Gastrocnemius medialis (tissue), 4 donors: ENCODE results near the gene KIF18B. TPM values are rescaled to one million over a fixed set of nuclear protein-coding genes. Genes with fewer than 3 reads are reported as not detected.

Experiments used
- ATAC-seq, 2 donors: fragments of 150-250 bp; one replicate each; pipeline ENCODE4 v1.9.1; 2016
- DNase-seq, 2 donors: peaks; one replicate each; pipeline ENCODE4 v3.0.0-alpha.2; 2019
- H3K27ac ChIP-seq, 4 donors: fragments of 200-600 bp; sonication (generic); 1 replicate in 1 of 4; 2 replicates in 3 of 4; pipeline ENCODE4 v1.5.1; 2016 to 2018; ENCODE audit warnings: mild to moderate bottlenecking in 2 of 4, moderate library complexity in 1 of 4
- H3K27me3 ChIP-seq, 3 donors: fragments of 200-600 bp; sonication (generic) in 2 of 3; 1 replicate in 1 of 3; 2 replicates in 2 of 3; pipeline versions ENCODE4 v1.5.1 to v1.6.0; 2016 to 2019; ENCODE audit warnings: mild to moderate bottlenecking in 1 of 3, moderate library complexity in 1 of 3
- H3K36me3 ChIP-seq, 2 donors: fragments of 200-600 bp; sonication (generic) in 1 of 2; one replicate each; pipeline ENCODE4 v1.5.1; 2017 to 2018
- H3K4me1 ChIP-seq, 2 donors: fragments of 200-600 bp; sonication (generic) in 1 of 2; one replicate each; pipeline ENCODE4 v1.5.1; 2016 to 2017; ENCODE audit warnings: mild to moderate bottlenecking in 2 of 2
- H3K4me3 ChIP-seq, 4 donors: fragments of 200-600 bp; sonication (generic) in 3 of 4; 1 replicate in 1 of 4; 2 replicates in 3 of 4; pipeline ENCODE4 v1.5.1; 2016 to 2019; ENCODE audit warnings: mild to moderate bottlenecking in 2 of 4
- H3K9me3 ChIP-seq, 3 donors: fragments of 200-600 bp; sonication (generic) in 2 of 3; 1 replicate in 1 of 3; 2 replicates in 2 of 3; pipeline ENCODE4 v1.5.1; 2016 to 2019
- CTCF ChIP-seq, 5 experiments: fragments of 450-650 bp in 3 of 5; fragments of 200-600 bp in 2 of 5; sonication (generic) in 2 of 5; IDR thresholded peaks in 4 of 5; conservative IDR thresholded peaks in 1 of 5; 1 replicate in 4 of 5; 2 replicates in 1 of 5; pipeline ENCODE4 v1.5.1; 2016 to 2019; ENCODE audit warnings: antibody characterized with exemption in 5 of 5, mild to moderate bottlenecking in 3 of 5, moderate library complexity in 3 of 5
- POLR2A ChIP-seq, 2 donors: fragments of 450-650 bp; IDR thresholded peaks; one replicate each; pipeline ENCODE4 v1.6.1; 2017; ENCODE audit warnings: antibody characterized with exemption in 2 of 2, mild to moderate bottlenecking in 2 of 2, moderate library complexity in 2 of 2
- in situ Hi-C, 4 donors: fragments of 200-750 bp; cut with MboI; loops; one replicate each; pipeline versions ENCODE4 v1.15.0 to v1.8.0; 2017; ENCODE audit warnings: low sequenced_read_pairs in 4 of 4
- intact Hi-C: fragments of 100-400 bp; cut with DNase I; formaldehyde crosslinking; loops from one replicate; pipeline ENCODE4 v1.15.1; 2023; ENCODE audit warnings: low total_unique reads
- total RNA-seq, 4 donors: library from RNA; depleted of rRNA; stranded (reverse); fragments of >200 nt; gene quantifications; one replicate each; pipeline versions ENCODE4 v1.1.0 to v1.2.3, GENCODE V29; 2016

Gene KIF18B
- total RNA-seq, 4 donors from 2014 or later = 0.09 to 1.7 TPM; not detected in 2

- Histone ChIP-seq H3K9me3 (no peaks in the 10 kb centered on the region), H3K27ac (no peak overlapping the region), H3K36me3 (no peaks in the 10 kb centered on the region), H3K27me3 (peaks cover 14 to 24% (median 21%) of the 10 kb centered on the region in 3 donors), H3K4me3 (no peak overlapping the region), H3K4me1 (peaks cover 0 to 9% of the 10 kb centered on the region in 2 donors)
- DNase-seq (no peak), ATAC-seq (no peak)
- intact Hi-C loops = no loop called here
- no peak for TF ChIP-seq POLR2A (IDR thresholded peaks at IDR 0.05)
- TF ChIP-seq CTCF (IDR thresholded peaks at IDR 0.05 in 4 of 5, conservative IDR thresholded peaks at IDR 0.05 in 1 of 5) = no peak
- in situ Hi-C loops = no loop called here
These were observed 24.4 kb upstream of the KIF18B start for GRCh38 chr17:44971776-44972483.

- no peaks in the 10 kb centered on the region for H3K36me3 ChIP-seq
- intact Hi-C loops = no loop called here
- H3K4me3 ChIP-seq = peak overlapping the region; percentile 4 to 46 (median 12)
- H3K9me3 ChIP-seq = no peaks in the 10 kb centered on the region
- H3K27ac ChIP-seq = no peak overlapping the region
- no peak for ATAC-seq
- H3K27me3 ChIP-seq = peaks cover 31 to 38% (median 36%) of the 10 kb centered on the region in 3 donors
- no peak for DNase-seq
- peaks cover 0 to 12% of the 10 kb centered on the region in 2 donors for H3K4me1 ChIP-seq
- in situ Hi-C loops = no loop called here
- TF ChIP-seq POLR2A (IDR thresholded peaks at IDR 0.05) (no peak), CTCF (IDR thresholded peaks at IDR 0.05 in 4 of 5, conservative IDR thresholded peaks at IDR 0.05 in 1 of 5) (no peak)
These were observed 22.7 kb upstream of the KIF18B start for GRCh38 chr17:44970136-44970741.

GRCh38 chr17:44969144-44969780 lies 21.7 kb upstream of the KIF18B start:
- Histone ChIP-seq H3K9me3 (no peaks in the 10 kb centered on the region), H3K27me3 (peaks cover 37 to 48% (median 46%) of the 10 kb centered on the region in 3 donors), H3K36me3 (no peaks in the 10 kb centered on the region), H3K4me3 (no peak overlapping the region), H3K4me1 (peaks cover 0 to 12% of the 10 kb centered on the region in 2 donors), H3K27ac (no peak overlapping the region)
- TF ChIP-seq POLR2A (IDR thresholded peaks at IDR 0.05) = no peak
- no peak for TF ChIP-seq CTCF (IDR thresholded peaks at IDR 0.05 in 4 of 5, conservative IDR thresholded peaks at IDR 0.05 in 1 of 5)
- ATAC-seq (no peak), DNase-seq (no peak)
- in situ Hi-C loops = no loop called here
- intact Hi-C loops = no loop called here

GRCh38 chr17:44968225-44969143 lies 20.9 kb upstream of the KIF18B start, which contains the start of gene C1QL1:
C1QL1 (minus strand) TSS chr17:44968303; CDS start chr17:44968048, 255 bp downstream.
- no peaks in the 10 kb centered on the region for H3K36me3 ChIP-seq
- no peaks in the 10 kb centered on the region for H3K9me3 ChIP-seq
- in situ Hi-C loops (no loop called here), intact Hi-C loops (loop anchor here (1.0 kb wide), 1 partner anchor 21 kb away; the partner anchor contains the start of gene KIF18B)
- H3K4me3 ChIP-seq = peak within 1 kb of the TSS; percentile 28 to 68 (median 50)
- DNase-seq = peak; percentile 74 to 83
- peaks cover 45 to 53% (median 50%) of the 10 kb centered on the region in 3 donors for H3K27me3 ChIP-seq
- H3K27ac ChIP-seq = no peak within 1 kb of the TSS
- peak; percentile 90 to 94 for ATAC-seq
- H3K4me1 ChIP-seq = peaks cover 0 to 12% of the 10 kb centered on the region in 2 donors
- TF ChIP-seq CTCF (IDR thresholded peaks at IDR 0.05 in 4 of 5, conservative IDR thresholded peaks at IDR 0.05 in 1 of 5) (no peak), POLR2A (IDR thresholded peaks at IDR 0.05) (no peak)
